Measurements from ENCODE around the gene NPSR1. TPM values are rescaled to one million over a fixed set of nuclear protein-coding genes. Genes with fewer than 3 reads are reported as not detected.
"Not testable (repeated sequence)": the region's sequence is repeated elsewhere in the genome, so short reads cannot be mapped to it uniquely, and the experiment has no call there.

Gene NPSR1
- polyA plus RNA-seq, 3 donors = not detected

DNA sequence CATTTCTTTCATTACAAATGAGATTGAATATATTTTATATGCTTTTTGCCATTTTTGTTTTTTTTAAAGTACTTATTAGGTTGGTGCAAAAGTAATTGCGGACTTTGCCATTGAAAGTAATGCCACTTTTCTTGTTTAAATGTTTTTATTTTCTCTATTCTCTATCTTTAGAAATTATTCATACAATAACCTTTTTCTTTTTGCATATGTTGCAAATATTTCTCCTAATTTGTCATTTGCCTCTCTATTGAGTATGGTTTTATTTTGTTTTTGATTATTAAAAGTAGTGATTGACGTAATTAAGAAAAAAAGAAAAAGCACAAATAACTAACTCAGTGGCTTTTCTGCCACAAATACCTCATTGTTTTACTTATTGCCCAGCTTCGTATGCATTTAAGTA is 172.4 kb downstream of the NPSR1 start:
- no peak for DNase-seq (ENCODE audit: low read depth in 3 of 3, low spot score in 2 of 3)

DNA sequence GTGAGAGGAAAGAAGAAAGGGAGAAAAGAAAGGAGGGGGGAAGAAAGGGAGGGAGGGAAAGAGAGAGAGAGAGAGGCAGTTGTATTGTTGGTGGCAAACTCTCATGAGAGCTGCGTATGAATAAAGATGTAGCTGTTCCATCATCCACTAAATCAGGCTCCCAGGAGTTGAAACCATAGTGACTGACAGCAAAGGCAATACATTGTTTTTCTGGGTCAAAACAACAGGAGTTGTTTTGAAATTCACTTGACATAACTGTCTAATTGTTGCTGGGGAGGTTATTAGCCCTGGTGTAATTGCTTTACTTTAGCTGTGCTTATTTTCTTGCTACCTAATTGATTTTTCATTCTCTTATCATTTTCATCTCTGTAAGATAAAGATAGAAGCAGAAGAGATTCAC is 173.4 kb downstream of the NPSR1 start:
- no peak for DNase-seq (ENCODE audit: low read depth in 3 of 3, low spot score in 2 of 3)

DNA sequence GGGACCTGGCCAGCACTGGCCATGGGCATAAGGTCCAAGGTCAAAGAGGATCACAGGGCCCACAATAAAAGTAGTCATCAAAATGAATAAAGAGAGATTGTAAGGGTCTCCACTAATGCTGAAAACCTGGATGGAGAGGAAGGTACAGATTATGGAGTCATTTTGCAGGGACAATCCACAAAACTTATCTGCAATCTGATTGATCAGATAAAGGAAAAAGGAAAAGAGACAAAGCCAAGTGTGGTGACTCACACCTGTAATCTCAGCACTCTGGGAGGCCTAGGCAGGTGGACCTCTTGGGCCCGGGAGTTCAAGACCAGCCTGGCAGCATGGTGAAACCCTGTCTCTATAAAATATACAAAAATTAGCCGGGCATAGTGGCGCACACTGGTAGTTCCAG is 174.0 kb downstream of the NPSR1 start:
- no peak for DNase-seq (ENCODE audit: low read depth in 3 of 3, low spot score in 2 of 3)

DNA sequence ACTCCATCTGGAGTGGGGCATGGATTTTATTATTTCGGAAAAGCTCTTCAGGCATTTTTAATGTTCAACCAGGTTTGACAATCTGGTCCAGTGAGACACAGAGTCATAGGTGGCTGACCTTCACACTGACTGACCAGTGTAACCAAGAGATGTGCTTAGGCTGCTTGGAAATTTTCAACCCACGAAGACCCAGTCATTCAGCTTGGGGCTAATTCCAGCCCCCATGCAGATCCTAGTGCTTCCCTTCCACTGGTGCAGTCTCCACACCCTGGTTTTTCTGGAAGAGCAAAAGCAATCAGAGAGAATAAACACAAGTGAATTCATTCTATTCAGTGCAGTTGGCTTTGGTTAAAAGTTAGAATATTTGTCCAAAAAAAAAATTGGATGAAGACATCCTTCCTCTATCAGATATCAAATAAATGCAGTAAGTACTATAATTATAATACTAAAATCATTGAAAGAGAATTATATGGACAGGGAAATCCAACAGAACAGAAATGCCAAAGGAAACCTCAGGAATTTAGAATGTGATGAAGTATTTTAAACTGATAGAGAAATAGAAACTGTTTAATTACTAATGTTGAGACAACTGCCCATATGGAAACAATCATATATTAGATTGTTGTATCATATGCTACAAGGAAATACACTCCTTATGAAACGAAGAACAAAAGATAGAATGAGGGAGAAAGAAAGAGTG is 178.0 kb downstream of the NPSR1 start:
- no peak for DNase-seq (ENCODE audit: low read depth in 3 of 3, low spot score in 2 of 3)

DNA sequence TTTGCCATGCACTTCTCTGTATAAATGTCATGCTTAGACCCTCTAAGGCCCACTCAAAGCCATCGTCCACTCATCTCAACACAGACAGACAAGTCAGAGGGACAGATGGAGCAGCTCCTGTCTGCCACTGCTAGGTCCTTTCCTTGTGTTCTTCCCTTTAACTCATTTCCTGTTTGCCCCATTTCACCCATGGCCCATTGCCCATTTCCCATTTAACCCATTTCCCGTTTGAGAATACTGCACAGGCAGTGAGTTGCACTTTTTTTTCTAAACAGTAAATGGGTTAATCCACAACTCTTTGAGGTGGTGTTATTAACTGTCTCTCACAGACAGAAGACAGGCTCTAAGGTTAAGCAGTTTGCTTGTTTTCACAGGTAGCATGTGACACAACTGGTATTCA is 179.3 kb downstream of the NPSR1 start:
- no peak for DNase-seq (ENCODE audit: low read depth in 3 of 3, low spot score in 2 of 3)

DNA sequence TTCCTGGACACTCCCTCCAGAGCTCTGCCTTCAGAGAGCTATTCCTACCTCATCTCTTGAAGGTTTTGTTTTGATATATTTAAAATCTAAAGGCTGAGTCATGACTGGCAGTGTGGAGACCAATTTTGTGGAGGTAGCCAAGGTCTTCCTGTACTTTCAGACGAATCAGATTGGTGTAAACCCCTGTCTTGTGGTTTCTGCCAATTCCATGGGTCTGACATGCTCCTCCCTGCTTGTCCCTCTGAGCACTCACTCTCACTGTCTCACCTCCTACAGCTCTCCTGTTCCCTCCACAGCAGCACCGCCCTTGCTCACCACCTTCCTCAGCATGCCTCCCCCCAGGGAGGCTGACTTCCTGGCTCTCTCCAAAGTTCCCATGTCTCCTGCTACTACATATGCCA is 179.8 kb downstream of the NPSR1 start:
- DNase-seq (ENCODE audit: low read depth in 3 of 3, low spot score in 2 of 3) = no peak

DNA sequence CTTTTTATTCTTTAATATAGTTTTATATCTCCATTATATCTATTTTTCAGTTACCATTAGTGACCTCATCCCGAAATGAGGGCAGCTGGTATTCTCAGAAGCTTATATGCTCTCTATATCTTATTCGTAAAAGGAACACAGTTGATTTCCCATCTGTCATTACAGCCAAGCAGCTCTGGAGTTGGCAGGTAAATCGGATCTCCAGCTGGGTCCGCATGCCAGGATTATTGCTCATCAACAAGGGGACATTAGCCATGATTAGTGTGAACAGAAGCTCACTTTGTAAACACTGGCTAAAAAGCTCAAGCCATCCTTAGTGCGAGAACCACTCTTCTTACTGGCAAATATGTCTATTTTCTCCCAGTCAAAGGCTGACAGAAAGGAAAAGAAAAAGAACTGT is 180.3 kb downstream of the NPSR1 start:
- DNase-seq (ENCODE audit: low read depth in 3 of 3, low spot score in 2 of 3) = no peak

DNA sequence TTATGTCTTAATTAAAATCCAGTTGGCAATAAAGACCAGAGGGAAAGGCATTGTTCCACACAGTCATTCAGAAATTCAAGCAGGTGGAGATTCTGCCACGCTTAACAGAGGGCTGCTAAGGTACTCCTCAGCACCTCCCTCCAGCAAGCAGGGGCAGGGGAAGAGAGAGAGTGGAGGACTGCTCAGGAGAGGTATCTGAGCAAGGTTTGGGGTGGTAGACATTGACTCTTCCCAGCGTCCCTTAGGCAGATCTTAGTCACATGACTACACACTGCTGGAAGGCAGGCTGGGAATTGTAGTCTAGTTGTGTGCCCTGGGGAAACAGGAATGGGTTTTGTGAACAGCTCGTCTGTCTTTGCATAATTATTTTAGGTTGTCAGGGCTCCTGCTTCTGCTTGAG is 181.6 kb downstream of the NPSR1 start:
- no peak for DNase-seq (ENCODE audit: low read depth in 3 of 3, low spot score in 2 of 3)

DNA sequence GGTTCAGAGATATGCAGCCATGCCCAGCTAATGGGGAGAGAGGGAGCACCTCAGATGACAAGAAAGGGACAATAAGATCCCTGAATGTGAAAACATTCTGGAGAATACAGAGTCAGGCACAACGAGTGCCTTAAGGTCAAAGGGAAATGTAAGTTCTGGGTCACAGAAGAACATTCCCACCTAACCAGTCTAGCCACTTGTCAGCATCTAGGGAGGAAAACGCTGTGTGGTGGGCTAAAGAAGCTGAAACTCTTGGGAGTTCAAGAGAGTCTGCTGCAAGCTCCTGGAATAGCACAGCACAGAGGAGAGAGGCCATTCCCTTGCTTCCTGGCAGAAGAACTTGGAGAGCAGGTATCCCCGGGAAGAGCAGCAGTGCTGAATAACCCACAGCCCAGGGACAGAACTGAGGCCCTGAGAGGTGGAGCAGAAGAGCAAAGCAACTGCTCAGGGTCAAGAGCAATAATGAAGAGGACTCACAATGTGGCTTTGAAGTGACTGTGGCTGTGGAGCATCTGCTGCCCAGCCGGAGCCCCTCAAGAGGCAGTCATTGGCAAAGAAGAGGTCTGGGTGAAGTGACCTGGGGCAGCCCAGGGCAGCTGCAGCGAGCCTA is 182.3 kb downstream of the NPSR1 start:
- no peak for DNase-seq (ENCODE audit: low read depth in 3 of 3, low spot score in 2 of 3)

DNA sequence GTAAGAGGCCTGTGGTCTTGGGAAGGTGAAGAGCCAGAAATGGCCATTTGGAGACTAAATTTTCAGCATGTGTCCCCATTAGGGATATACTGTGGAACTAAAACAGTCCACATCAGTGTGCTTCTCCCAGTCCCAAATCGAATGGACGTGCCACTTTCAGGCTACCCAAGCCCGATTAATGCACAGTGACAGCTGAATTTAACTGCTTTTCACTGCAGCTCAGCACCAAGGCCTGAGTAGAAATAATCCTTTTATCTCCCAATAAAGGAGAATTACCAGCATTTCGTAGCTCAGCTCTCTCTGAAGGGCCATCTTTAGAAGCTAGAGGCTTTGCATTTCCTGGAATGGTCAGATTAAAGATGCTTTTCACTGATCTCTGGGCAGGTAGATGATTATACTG is 183.3 kb downstream of the NPSR1 start:
- no peak for DNase-seq (ENCODE audit: low read depth in 3 of 3, low spot score in 2 of 3)

DNA sequence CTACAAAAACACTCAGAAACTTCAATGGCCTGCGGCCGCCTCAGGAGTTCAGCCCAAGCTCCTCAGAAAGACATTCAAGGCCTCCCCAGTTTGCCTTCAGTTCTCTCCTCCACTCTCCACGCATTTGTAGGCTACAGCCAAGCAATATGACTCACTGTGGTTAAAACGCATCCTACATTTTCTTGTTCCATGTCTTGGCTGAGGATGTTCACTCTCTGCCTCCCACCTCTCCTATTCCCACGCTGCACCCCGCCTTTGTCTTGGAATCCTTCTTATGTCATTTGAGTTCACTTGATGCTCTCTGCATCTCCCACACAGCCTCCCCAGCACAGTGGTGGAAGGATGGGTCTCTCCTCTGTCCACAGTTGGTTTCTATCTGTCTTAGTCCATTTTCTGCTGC is 184.8 kb downstream of the NPSR1 start:
- no peak for DNase-seq (ENCODE audit: low read depth in 3 of 3, low spot score in 2 of 3)

DNA sequence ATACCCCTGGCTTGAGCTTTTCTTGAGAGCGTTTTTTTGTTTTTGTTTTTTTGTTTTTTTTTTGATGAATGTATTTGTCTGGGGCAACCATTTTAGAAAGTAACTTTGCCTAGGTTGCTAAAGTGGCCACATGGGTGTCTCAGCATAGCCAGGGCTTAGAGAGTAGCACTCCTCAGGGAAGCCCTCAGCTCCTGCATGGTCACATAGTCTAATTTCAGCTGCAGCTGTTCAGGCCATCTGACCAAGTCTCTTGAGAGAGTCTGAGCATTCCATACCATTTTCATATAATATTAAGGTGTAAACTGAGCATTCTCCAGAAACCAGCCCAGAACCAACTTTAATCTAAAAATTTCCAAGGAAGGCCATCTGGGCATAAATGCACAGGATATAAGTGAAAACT is 186.4 kb downstream of the NPSR1 start:
- no peak for DNase-seq (ENCODE audit: low read depth in 3 of 3, low spot score in 2 of 3)

DNA sequence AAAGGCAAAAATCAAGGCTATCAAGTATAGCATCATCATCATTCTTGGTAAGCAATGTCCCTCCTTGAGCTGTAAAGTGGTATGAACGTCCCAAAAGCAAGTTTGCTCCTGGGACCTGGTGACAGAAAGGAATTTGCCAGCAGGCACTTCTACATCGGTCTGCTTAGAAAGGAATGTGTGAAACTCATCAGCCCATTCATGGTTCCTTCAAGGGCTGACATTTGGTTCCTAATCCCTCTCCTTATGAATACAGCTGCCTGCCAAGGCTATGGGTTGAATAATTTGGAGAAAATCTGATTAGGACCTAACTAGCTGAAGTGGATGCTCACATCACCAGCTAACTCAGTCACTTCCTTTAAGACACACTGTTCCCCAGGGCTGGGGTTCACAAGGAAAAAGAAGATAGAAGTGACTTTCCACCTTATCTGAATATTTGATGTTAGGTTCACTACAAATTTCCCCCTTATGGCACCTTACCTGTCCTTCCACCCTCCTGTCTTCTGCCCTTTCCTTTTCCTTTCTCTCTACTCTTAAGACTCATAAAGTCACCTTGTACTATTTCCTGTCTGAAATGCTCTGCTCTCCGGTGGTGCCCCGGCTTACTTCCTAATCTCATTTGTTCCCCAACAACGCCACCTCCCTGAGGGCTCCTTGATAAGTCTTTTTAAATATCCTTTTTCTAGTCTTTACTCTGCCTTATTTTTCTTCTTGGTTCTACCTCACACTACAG is 187.1 kb downstream of the NPSR1 start:
- no peak for DNase-seq (ENCODE audit: low read depth in 3 of 3, low spot score in 2 of 3)

DNA sequence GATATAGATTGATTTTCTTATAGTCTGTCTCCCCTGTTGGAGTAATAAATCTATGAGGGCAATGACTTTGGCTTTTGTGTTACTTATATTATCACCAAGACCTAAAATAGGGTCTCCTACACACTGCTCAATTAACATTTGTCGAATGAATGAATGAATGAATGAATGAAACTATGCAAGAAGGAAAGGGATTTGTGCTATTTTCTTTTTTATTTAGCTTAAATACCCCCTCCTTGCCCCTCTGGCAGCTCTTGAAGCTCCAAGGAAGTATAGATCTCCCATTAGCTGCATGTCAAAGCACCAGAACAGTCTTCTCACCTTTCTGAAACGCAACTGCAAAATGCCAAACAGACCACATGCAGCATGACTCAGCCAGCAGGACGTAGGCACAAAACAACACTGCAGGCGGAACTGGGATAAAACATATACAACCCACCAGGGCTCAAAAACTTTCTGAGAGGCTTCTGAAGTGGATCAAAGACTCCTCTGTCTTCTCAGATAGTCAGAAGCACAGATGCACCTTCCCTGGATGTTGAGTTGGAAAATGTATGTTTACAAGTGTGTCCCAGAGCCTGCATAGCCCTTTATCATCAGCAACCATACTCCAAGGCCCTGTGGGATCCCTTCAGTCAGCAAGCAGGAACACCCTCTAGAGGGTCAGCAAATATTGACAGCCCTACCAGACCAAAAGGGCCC is 187.8 kb downstream of the NPSR1 start:
- DNase-seq (ENCODE audit: low read depth in 3 of 3, low spot score in 2 of 3) = no peak

DNA sequence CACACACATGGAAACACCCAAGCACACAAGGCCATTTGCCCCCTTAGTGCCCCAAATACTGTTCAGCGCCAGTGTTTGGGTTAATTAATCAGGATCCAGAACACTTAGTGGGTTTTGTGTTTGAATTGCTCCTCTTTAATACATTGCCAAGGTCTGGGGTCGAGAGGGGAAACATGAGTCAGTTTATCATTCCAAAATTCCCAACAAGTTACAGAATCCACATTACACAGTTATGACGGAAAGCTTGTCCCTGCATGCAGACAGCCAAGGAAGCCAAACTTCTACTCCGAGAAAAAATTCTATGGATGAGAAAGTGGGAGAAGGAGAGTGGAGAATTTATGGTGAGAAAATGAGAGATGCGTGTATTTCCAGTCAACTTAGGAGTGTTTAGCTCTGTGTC is 189.0 kb downstream of the NPSR1 start:
- DNase-seq (ENCODE audit: low read depth in 3 of 3, low spot score in 2 of 3) = no peak

DNA sequence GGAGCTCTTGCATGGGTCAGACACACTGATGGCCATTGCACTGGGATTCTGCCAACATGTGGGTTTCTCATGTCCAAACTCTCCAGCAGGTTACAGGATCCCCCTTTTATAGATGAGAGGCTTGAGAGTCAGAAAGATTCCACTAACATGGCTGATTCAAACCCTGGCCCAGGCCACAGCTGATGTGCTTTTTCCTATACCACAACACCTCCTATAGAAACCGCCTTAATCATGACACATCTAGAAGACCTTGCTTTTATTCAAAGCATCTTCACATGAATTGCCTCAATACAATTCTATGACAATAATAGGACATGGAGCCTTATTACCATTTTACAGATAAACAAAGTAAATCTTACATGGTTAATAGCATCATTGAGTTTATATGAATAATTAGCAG is 190.7 kb downstream of the NPSR1 start:
- no peak for DNase-seq (ENCODE audit: low read depth in 3 of 3, low spot score in 2 of 3)

DNA sequence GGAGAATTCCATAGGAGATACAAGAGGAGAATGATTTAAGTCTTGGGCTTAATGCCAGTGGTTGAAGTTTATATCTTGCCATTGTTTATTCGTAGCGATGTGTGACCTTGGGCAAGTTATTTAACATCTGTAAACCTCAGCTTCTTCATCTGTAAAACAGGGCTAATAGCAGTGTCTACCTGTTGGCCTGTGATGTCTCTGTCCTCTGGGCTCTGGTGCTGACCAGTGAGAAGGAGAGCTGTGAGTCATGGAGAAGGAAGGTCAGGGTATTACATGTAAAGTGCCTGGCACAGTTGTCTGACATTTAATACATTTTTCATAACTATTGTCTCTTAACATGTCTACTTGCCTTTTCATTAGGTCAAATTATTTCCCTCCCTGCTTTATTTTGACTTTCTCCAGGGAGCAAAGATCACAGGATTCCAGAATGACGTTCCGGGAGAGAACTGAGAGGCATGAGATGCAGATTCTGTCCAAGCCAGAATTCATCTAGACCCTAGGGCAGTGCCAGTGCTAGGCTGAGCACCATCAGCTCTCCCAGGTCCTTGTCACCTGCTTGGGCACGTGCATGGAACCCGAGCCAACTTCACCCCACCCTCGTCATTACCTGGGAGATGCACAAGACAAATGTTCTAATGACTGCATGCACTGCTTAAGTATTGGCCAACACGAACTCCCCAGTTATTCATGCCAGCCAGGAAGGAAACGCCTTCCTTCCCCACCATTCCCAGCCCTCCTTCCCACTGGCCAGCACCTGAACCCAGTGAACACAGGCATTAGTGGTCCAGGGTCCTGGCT is 191.3 kb downstream of the NPSR1 start:
- no peak for DNase-seq (ENCODE audit: low read depth in 3 of 3, low spot score in 2 of 3)

DNA sequence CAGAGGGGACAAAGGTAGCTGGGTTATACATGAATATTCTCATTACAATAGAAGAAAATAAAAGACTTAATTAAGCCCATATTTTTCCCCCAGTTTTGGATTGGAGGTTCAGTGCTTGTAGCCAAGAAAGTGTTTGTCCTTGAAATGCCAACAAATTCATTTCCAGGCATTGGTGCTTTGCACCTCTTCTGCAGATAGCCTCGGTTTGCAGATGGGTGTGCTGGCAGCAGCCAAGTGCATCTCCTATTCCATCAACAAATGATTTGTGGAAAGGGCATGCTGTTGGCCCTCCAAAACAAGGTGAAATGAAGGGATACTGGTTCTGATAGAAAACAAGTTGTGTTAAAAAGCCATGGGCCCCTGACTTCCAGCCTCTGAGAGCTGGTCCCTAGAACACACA is 192.0 kb downstream of the NPSR1 start:
- no peak for DNase-seq (ENCODE audit: low read depth in 3 of 3, low spot score in 2 of 3)

DNA sequence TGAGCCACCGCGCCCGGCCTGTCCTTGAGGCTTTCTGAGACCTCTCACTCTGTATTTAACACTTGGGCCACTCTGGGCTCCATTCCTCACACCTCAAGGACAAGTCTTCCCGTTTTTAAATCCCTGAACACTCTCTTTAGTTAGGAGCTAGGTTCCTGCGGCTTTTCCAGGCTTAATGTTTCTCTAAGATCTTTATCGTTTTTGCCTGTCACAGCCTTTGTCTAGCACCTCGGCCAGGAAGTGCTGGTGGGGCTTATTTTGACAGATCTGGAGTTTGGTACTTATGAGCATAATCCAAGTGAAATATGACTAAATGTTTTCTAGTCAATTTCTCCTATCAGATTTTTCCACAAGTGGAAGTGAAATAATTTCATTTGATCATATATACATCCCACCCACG is 192.7 kb downstream of the NPSR1 start:
- no peak for DNase-seq (ENCODE audit: low read depth in 3 of 3, low spot score in 2 of 3)

DNA sequence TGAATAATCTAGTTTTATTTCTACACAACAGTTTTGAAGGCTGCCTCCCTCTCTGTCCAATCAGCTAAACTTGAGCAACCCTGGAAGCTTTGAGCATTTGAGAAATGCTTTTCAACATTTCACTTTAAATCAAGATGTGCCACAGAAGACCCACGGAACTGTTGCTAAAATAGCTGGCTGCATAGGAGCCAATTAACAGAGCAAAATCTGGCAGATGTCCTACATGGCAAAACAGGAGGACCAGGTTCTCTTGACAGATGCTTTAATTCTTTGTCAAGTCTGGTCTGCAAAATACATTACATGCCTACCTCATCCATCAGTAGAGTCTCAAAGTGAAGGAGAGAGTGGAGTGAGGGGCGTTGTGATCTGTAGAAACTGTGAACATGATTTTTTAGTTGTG is 193.4 kb downstream of the NPSR1 start:
- no peak for DNase-seq (ENCODE audit: low read depth in 3 of 3, low spot score in 2 of 3)

DNA sequence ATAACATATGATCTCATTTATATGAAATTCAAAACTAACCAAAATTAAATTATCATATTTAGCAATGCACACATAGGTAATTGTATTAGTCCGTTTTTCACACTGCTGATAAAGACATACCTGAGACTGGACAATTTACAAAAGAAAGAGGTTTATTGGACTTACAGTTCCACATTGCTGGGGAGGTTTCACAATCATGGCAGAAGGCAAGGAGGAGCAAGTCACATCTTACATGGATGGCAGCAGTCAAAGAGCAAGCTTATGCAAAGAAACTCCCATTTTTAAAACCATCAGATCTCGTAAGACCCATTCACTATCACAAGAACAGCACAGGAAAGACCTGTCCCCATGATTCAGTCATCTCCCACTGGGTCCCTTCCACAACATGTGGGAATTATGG is 200.4 kb downstream of the NPSR1 start:
- not testable (repeated sequence) for DNase-seq (ENCODE audit: low read depth in 3 of 3, low spot score in 2 of 3)
